KOPT-K1 (cell line): Measurements from ENCODE around the gene ARRDC5.
"Not testable (repeated sequence)": the region's sequence is repeated elsewhere in the genome, so short reads cannot be mapped to it uniquely, and the experiment has no call there.

Source experiments
- H3K27ac ChIP-seq: fragments of 200-600 bp; sonication (generic); 2 replicates; pipeline ENCODE4 v1.5.1; 2016; ENCODE audit warnings: antibody characterized with exemption, mild to moderate bottlenecking, low read depth, low read length; ENCODE audit not compliant: poor library complexity, severe bottlenecking
- H3K36me3 ChIP-seq: fragments of 200-600 bp; sonication (generic); 2 replicates; pipeline ENCODE4 v1.5.1; 2017; ENCODE audit warnings: antibody characterized with exemption, mild to moderate bottlenecking, low read length, moderate library complexity; ENCODE audit not compliant: insufficient read depth
- H3K9me3 ChIP-seq: fragments of 200-600 bp; sonication (generic); 2 replicates; pipeline ENCODE4 v1.5.1; 2017; ENCODE audit warnings: antibody characterized with exemption, low read length, mild to moderate bottlenecking; ENCODE audit not compliant: insufficient read depth, poor library complexity, severe bottlenecking

Gene ARRDC5

DNA sequence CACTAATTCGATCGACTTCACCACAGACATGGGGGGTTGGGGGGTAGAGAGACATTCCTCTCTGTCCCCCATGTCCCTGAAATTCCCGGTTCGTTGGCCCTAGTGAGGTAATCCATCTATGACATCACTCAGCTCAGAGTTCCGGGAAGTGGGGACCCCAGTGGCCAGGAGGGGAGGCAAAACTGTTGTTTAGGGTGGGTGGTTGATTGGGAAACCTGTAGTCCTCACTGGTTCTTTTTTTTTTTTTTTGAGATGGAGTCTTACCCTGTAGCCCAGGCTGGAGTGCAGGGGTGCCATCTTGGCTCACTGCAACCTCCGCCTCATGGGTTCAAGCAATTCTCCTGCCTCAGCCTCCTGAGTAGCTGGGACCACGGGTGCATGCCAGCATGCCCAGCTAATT, at the start of gene ARRDC5:
Gene ARRDC5 (minus strand): TSS at position 101 of the 400 bp plus-strand sequence. CDS start 71 bp downstream, at position 30.
- H3K9me3 ChIP-seq = no peaks in the 10 kb centered on the region
- H3K36me3 ChIP-seq = no peaks in the 10 kb centered on the region
- no peak within 1 kb of the TSS for H3K27ac ChIP-seq

DNA sequence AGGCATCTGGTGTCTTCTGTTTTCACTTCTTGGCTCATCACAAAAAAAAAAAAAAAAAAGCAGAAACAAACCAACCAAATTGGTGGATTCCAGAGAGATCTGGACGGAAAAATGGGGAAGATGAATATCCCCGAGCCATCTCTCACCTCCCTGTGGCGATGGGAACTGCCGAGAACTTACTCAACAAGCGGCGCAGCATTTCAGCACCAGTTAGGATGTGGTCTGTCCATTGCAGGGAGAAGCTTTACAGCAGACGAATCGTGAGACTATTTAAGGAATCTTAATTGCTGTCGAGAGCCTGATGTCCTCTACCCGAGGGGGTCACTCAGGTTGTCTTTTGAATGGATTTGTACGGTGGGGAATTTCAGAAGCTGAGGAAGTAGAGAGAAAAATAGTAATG, 49.0 kb upstream of the ARRDC5 start:
- Histone ChIP-seq H3K9me3 (no peaks in the 10 kb centered on the region), H3K36me3 (peaks cover 100% of the 10 kb centered on the region), H3K27ac (no peak overlapping the region)

DNA sequence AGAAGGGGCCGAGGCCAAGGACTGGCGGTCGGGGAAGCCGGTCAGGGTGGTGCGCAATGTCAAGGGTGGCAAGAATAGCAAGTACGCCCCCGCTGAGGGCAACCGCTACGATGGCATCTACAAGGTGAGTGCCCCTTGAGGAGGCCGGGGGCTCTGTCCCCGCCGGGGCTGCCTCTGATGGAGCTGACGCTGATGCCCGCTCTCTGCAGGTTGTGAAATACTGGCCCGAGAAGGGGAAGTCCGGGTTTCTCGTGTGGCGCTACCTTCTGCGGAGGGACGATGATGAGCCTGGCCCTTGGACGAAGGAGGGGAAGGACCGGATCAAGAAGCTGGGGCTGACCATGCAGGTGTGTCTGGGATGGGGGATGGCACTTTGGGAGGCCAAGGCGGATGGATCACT, 48.0 kb upstream of the ARRDC5 start:
- H3K36me3 ChIP-seq = peaks cover 100% of the 10 kb centered on the region
- not testable (repeated sequence) for H3K27ac ChIP-seq, H3K9me3 ChIP-seq

DNA sequence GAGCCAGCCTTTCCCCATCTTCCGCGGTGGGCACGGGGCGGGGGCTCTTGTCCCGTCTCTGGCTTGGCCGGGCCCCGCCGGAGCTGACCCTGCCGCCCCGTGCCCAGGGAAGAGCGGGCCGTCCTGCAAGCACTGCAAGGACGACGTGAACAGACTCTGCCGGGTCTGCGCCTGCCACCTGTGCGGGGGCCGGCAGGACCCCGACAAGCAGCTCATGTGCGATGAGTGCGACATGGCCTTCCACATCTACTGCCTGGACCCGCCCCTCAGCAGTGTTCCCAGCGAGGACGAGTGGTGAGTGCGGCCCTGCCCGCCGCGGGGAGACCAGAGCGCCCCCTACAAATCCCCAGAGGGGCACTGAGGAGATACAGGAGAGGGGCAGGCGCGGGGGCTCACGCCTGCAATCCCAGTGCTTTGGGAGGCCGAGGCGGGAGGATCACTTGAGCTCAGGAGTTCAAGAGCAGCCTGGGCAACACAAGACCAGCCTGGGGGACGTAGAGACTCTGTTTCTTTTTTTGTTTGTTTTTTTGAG, 39.0 kb upstream of the ARRDC5 start:
- H3K36me3 ChIP-seq = peaks cover 100% of the 10 kb centered on the region
- H3K27ac ChIP-seq, H3K9me3 ChIP-seq: not testable (repeated sequence)

DNA sequence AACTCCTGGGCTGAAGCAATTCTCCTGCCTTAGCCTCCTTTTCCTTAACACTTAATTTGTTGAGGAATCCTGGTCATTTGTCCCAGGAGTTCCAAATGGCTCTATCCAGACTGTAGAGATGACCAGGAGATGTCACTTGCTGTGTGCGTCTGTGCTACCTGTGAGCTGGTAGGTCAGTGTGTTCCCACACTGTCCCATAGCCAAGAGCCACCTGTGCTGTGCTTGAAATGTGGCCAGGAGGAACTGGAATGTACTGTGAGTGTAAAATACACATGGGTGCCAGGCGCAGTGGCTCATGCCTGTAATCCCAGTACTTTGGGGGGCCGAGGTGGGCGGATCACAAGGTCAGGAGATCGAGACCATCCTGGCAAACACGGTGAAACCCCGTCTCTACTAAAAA, 36.8 kb upstream of the ARRDC5 start:
- H3K9me3 ChIP-seq = no peaks in the 10 kb centered on the region
- peaks cover 100% of the 10 kb centered on the region for H3K36me3 ChIP-seq
- H3K27ac ChIP-seq = no peak overlapping the region

DNA sequence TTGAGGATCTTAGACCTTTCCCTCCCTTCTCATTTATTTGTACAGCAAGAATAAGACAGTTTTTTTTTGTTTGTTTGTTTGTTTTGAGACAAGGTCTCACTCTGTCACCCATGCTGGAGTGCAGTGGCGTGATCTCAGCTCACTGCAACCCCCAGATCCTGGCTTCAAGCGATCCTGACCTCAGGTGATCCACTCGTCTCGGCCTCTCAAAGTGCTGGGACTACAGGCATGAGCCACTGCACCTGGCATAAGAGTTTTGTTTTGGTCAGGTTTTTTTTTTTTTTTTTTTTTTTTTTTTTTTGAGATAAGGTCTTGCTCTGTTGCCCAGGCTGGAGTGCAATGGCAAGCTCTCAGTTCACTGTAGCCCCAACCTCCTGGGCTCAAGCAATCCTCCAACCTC, 35.8 kb upstream of the ARRDC5 start:
- not testable (repeated sequence) for H3K27ac ChIP-seq, H3K9me3 ChIP-seq
- peaks cover 100% of the 10 kb centered on the region for H3K36me3 ChIP-seq

DNA sequence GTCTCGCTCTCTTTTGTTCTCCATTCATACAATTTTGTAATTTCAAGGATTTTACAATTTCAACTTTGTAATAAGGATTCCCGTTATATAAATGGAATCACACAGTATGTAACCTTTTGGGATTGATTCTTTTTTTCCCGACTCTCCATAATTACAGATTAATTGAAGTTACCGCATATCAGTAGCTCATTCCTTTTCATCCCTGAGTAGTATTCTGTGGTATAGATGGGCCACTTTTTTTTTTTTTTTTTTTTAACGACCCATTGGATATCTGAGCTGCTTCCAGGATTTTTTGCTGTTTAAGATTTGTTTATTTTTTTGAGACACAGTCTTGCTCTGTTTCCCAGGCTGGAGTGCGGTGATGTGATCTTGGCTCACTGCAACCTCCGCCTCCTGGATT, 34.4 kb upstream of the ARRDC5 start:
- peaks cover 100% of the 10 kb centered on the region for H3K36me3 ChIP-seq
- H3K27ac ChIP-seq = no peak overlapping the region
- H3K9me3 ChIP-seq = no peaks in the 10 kb centered on the region

DNA sequence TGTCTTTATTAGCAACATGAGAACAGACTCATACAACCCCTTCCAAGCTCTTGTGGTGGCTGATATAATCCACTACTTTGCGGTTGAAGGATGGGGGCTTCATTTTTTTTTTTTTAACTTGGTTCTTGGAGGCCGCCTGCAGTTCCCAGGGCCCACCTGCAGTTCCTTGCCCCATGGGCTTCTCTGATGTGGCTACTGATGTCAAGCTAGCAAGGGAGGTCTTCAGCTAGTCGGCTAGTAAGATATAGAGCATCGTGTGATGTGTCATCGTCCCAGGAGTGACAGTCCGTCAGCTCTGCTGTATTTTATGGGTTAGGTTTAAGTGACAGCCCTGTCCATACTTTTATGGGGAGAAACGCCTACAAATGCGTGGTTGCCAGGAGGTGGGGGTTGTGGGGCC, 32.7 kb upstream of the ARRDC5 start:
- no peaks in the 10 kb centered on the region for H3K9me3 ChIP-seq
- H3K27ac ChIP-seq = peak overlapping the region; percentile 34
- H3K36me3 ChIP-seq = peaks cover 100% of the 10 kb centered on the region

DNA sequence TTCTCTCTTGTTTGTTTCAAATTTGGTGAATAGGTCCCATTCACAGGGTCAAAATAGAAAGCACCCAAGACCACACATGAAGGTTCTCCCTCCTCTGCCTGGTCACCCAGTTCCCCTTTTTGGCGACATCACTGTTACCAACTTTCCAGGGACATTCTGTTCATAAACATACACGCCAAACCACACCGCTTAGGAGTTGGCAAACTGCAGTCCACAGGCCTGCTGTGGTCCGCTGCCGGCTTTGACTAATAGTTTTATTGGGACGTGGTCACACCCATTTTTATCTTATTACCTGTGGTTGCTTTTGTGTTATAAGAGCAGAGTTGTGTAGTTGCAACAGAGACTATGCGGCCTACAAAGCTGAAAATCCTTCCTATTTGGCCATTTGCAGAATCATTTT, 30.8 kb upstream of the ARRDC5 start:
- Histone ChIP-seq H3K9me3 (no peaks in the 10 kb centered on the region), H3K27ac (no peak overlapping the region), H3K36me3 (peaks cover 100% of the 10 kb centered on the region)

DNA sequence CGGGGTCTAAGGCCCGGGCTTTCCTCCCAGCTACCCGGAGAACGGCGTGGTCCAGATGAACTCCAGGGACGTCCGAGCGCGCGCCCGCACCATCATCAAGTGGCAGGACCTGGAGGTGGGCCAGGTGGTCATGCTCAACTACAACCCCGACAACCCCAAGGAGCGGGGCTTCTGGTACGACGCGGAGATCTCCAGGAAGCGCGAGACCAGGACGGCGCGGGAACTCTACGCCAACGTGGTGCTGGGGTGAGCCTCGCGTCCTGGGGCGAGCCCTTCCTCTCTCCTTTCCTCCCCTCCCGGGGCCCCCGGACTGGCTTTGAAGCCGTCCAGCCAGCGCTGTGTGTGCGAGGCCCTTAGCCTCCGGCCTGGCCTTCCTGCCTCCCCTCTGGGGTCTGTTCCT, 30.0 kb upstream of the ARRDC5 start:
- Histone ChIP-seq H3K27ac (no peak overlapping the region), H3K9me3 (no peaks in the 10 kb centered on the region), H3K36me3 (peaks cover 100% of the 10 kb centered on the region)

DNA sequence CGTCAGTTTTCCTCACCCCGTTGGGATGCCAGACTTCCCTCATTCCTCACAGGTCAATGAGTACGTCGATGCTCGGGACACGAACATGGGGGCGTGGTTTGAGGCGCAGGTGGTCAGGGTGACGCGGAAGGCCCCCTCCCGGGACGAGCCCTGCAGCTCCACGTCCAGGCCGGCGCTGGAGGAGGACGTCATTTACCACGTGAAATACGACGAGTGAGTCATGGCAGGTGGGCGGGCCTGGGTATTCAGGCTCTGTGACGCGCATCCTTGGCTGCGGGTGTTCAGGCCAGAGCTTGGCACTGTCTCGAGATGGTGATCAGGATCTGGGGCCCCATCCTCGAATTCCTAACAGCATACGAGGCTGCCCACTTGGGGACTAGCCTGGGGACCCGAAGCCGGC, 28.0 kb upstream of the ARRDC5 start:
- no peak overlapping the region for H3K27ac ChIP-seq
- peaks cover 100% of the 10 kb centered on the region for H3K36me3 ChIP-seq
- H3K9me3 ChIP-seq = no peaks in the 10 kb centered on the region

DNA sequence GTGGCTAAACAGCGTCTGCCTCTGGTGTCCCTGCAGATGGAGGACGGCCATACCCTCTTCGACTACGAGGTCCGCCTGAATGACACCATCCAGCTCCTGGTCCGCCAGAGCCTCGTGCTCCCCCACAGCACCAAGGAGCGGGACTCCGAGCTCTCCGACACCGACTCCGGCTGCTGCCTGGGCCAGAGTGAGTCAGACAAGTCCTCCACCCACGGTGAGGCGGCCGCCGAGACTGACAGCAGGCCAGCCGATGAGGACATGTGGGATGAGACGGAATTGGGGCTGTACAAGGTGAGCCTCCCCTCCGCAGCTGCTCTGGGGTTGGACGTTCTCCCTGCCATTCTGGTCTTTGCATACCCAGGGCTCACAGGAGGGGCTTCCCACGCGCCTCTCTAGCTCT, 26.5 kb upstream of the ARRDC5 start:
- peaks cover 100% of the 10 kb centered on the region for H3K36me3 ChIP-seq
- H3K9me3 ChIP-seq = no peaks in the 10 kb centered on the region
- H3K27ac ChIP-seq = no peak overlapping the region

DNA sequence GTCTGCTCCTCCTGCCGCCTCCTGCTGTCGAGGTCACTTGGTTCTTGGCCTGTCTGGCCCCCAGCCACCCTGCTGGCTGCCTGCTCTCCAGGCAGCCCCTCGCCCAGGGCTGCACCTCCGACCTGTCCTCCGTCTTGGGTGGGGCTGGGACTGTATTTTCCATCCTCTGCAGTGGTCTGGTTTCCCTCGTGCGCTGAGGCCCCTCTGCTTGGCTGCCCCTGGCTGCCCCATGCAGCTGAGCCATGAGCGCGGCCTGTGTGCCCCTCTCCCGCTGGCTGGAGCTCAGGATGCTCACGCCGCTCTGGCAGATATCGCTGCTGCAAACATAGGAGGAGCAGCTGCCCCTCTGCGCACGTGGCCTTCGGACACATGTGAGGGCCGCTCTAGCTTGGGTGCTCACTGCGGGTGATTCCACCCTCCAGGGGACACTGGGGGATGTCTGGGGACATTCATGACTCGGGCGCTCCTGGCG, 20.6 kb upstream of the ARRDC5 start:
- Histone ChIP-seq H3K36me3 (peaks cover 99% of the 10 kb centered on the region), H3K27ac (no peak overlapping the region), H3K9me3 (no peaks in the 10 kb centered on the region)

DNA sequence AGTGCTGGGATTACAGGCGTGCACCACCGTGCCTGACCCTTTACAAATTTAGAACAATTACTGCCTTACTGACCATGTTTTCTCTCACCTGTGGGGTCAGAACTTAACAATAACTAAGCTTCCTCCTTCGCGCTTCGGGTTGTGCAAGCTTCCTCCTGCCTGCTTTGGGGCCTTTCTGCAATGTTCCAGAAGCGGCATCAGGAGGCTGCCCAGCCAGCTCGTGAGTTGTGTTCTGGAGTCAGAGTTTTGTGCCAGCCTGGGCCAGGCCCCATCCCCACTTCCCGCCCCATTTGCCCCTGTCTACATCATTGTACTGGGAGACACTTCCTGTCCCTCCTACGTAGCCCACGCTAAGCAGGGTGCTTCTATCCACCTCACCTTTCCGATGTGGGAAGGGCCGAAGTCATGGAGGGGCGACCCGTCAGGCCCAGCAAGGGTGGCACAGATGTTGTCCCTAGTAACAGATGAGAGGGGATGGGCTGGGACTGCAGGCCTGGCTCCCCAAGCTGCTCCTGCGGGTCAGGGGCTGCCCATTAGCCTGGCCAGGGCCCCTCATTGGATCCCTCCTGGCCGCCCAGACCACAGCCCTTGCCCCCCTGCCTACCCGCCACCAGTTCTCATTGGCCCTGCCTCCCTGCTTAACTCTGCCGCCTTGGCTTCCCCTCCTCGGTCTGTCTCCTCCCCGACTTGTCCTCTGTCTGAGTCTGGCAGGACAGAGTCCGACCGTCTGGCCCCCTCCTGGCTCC, 20.0 kb upstream of the ARRDC5 start:
- peaks cover 99% of the 10 kb centered on the region for H3K36me3 ChIP-seq
- H3K27ac ChIP-seq = no peak overlapping the region
- H3K9me3 ChIP-seq = no peaks in the 10 kb centered on the region

DNA sequence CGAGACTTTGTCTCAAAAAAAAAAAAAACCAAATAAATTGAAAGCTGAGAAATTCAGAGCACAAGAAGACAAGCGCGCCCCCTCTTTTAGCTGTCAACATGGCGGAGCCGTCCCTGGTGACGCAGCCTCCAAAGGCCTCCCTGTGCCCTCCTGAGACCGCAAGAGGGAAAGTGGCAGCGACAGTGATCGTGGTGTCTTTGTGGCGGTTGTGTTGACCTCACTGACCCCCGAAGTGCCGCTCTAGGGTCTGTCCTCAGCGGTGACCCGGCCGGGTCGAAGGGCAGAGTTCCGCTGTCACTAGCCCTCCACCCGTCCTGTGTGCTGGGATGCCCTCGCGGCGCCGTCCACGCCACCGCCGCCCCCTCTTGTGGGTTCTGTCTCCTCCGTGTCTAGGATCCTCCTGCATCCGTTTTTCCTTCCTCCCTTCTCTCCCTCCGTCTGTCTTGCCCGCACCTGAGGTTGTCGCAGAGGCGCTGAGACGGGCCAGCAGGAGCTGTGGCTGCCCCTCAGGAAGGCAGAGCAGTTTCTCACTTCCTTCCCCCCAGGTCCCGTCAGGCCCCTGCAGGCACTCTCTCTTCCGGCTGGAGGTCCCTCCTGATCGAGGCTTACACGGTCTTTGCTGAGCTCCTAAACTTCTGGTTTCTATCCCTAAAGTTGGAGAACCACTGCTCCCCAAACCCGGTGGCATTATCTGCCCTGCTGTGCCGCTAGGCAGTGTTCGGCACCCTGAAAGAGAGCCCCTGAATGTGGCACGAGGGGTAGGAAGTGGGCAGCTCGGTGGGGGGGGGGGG, 13.8 kb upstream of the ARRDC5 start:
- Histone ChIP-seq H3K27ac (no peak overlapping the region), H3K9me3 (no peaks in the 10 kb centered on the region), H3K36me3 (peaks cover 100% of the 10 kb centered on the region)
